ENCODE results near the gene NAB2.
"Not testable (repeated sequence)": the region's sequence is repeated elsewhere in the genome, so short reads cannot be mapped to it uniquely, and the experiment has no call there.

DNA sequence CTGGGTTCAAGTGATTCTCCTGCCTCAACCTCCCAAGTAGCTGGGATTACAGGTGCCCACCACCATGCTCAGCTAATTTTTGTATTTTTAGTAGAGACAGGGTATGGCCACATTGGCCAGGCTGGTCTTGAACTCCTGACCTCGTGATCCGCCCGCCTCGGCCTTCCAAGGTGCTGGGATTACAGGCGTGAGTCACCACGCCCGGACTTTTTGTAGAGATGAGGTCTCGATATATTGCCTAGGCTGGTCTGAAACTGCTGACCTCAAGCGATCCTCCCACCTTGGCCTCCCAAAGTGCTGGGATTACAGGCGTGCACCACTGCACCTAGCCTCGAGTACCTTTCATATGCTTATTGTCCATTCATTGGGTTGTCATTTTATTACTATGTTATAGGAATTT, 31.8 kb downstream of the NAB2 start:
- TF ChIP-seq POLR2A, POLR2AphosphoS5 (IDR thresholded peaks at IDR 0.05): not testable (repeated sequence)
- TF ChIP-seq, protein P1, sequence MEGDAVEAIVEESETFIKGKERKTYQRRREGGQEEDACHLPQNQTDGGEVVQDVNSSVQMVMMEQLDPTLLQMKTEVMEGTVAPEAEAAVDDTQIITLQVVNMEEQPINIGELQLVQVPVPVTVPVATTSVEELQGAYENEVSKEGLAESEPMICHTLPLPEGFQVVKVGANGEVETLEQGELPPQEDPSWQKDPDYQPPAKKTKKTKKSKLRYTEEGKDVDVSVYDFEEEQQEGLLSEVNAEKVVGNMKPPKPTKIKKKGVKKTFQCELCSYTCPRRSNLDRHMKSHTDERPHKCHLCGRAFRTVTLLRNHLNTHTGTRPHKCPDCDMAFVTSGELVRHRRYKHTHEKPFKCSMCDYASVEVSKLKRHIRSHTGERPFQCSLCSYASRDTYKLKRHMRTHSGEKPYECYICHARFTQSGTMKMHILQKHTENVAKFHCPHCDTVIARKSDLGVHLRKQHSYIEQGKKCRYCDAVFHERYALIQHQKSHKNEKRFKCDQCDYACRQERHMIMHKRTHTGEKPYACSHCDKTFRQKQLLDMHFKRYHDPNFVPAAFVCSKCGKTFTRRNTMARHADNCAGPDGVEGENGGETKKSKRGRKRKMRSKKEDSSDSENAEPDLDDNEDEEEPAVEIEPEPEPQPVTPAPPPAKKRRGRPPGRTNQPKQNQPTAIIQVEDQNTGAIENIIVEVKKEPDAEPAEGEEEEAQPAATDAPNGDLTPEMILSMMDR (IDR thresholded peaks at IDR 0.05 in 8 of 11, conservative IDR thresholded peaks at IDR 0.05 in 3 of 11) = not testable (repeated sequence)

Data from spleen (tissue), 7 donors.